ENCODE results near the gene OR2T27.
A peak's percentile ranks its signal among the peaks of the same experiment; 100 is the strongest.
"Not testable (repeated sequence)": the region's sequence is repeated elsewhere in the genome, so short reads cannot be mapped to it uniquely, and the experiment has no call there.

OR2T27 gene

GRCh38 chr1:248655354-248655753, at the start of gene OR2T27:
TSS of gene OR2T27 (minus strand) at chr1:248655528. CDS start at chr1:248650884, 4,644 bp downstream.
- not testable (repeated sequence) for H3K4me3 ChIP-seq (ENCODE audit: low read length); DNase-seq (ENCODE audit: low read depth)

DNA sequence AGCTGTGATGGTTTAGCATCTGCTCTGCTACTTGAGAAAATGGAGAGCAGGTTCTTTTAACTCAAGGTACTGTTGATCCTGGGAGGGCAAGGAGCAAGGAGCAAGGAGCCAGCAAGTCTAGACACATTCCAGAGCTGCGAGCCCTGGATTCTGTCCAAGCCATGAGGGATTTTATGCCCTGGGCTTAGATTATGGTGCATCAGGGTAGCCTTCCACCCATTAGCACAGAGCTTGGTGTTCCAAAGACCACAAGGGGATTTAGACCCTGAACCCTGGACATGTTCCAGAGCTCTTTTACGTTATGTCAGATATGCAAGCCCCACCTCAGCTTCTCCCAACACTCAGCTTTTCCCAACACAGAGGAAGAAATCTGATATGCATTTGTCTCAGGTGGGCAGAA, 49.3 kb upstream of the OR2T27 start:
- no peak overlapping the region for H3K4me3 ChIP-seq (ENCODE audit: low read length)
- TF ChIP-seq, protein P1, sequence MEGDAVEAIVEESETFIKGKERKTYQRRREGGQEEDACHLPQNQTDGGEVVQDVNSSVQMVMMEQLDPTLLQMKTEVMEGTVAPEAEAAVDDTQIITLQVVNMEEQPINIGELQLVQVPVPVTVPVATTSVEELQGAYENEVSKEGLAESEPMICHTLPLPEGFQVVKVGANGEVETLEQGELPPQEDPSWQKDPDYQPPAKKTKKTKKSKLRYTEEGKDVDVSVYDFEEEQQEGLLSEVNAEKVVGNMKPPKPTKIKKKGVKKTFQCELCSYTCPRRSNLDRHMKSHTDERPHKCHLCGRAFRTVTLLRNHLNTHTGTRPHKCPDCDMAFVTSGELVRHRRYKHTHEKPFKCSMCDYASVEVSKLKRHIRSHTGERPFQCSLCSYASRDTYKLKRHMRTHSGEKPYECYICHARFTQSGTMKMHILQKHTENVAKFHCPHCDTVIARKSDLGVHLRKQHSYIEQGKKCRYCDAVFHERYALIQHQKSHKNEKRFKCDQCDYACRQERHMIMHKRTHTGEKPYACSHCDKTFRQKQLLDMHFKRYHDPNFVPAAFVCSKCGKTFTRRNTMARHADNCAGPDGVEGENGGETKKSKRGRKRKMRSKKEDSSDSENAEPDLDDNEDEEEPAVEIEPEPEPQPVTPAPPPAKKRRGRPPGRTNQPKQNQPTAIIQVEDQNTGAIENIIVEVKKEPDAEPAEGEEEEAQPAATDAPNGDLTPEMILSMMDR (conservative IDR thresholded peaks at IDR 0.05; ENCODE audit: low read length), result no peak
- DNase-seq (ENCODE audit: low read depth), result no peak

DNA sequence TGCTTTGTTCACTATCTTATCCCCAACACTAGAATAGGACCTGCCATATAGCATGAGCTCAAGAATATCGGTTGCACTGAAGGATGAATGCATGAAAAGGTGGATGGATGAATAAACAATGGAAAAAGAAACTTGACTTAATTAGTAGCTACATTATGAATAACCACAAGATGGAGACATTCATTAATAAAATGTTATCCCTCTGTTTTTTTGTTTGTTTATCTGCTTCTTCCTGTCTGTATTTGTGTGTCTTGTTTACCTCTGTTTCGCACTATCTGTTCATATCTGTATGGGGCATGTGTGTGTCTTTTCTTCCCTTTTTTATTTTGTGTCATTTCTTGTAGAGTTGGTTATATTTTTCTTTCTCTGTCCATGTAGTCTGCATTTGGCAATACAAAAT, 48.3 kb upstream of the OR2T27 start:
- no peak overlapping the region for H3K4me3 ChIP-seq (ENCODE audit: low read length)
- DNase-seq (ENCODE audit: low read depth), result no peak
- TF ChIP-seq, protein P1 (conservative IDR thresholded peaks at IDR 0.05; ENCODE audit: low read length), result no peak

- TF ChIP-seq, protein P1 (conservative IDR thresholded peaks at IDR 0.05; ENCODE audit: low read length), result no peak
- no peak for DNase-seq (ENCODE audit: low read depth)
- H3K4me3 ChIP-seq (ENCODE audit: low read length), result no peak within 1 kb of the TSS
Observed at GRCh38 chr1:248702714-248703113, 47.4 kb upstream of the OR2T27 start, which contains the start of gene OR14I1. TSS of gene OR14I1 (minus strand) at chr1:248702766.

- no peak for DNase-seq (ENCODE audit: low read depth)
- TF ChIP-seq, protein P1 (conservative IDR thresholded peaks at IDR 0.05; ENCODE audit: low read length), result no peak
- no peak overlapping the region for H3K4me3 ChIP-seq (ENCODE audit: low read length)
Observed at GRCh38 chr1:248699099-248699498, 43.8 kb upstream of the OR2T27 start.

DNA sequence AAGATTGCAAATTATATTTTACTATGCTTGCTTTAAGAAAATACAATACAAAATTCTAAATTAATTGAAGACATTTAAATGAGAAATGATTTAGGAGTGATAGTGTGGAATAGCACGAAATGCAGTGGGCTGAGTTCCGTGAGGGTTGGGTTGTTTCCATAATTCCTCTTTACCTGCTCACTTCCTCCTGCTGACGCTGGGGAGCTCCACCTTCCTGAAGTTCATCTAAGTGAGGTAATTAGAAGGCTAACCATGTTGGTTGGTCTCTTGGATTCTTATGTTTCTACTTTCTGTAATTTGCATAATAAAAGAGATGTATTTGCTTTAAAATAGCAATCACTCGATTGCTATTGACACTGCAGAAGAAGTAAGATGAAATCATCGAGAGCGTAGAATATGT, 42.6 kb upstream of the OR2T27 start:
- TF ChIP-seq, protein P1 (conservative IDR thresholded peaks at IDR 0.05; ENCODE audit: low read length), result no peak
- H3K4me3 ChIP-seq (ENCODE audit: low read length), result no peak overlapping the region
- no peak for DNase-seq (ENCODE audit: low read depth)

DNA sequence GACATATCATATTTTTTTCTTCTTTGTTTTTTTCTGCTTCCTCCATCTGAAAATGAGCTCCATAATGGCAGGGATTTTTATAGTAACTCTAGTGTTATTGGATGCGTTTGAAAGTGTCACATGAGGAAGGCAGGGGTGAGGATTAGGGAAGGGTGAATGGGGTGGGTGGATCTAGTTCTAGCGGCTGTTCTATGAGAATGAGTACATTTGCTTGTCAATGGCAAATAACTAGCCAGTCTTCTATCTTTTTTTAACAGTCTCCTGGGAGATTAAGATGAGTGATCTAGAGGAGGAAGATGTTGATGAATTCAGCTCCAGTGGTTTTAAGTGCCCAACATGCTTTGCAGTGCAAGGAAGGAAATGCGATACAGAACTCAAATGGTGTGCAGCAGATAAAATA, 41.4 kb upstream of the OR2T27 start:
- TF ChIP-seq, protein P1 (conservative IDR thresholded peaks at IDR 0.05; ENCODE audit: low read length), result no peak
- H3K4me3 ChIP-seq (ENCODE audit: low read length), result no peak overlapping the region
- no peak for DNase-seq (ENCODE audit: low read depth)

DNA sequence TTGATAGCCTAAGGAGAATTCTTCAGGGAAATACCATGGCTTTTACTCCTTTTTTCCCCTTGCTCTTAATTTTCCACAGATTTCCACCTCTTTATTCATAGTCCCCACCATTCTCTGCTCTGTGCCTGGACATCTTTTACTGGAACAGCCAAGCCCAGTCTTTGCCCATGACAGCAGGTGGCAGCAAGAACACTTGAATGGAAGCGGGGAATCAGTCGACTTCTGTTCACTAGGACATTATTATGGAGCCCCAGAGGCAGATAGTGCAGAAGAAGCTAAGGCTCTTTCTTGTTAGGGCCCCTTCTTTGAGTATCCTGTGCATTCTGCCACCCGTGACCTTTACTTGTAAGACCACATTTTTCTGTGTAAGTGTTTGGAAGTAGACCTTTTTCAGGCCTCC, 40.9 kb upstream of the OR2T27 start:
- TF ChIP-seq, protein P1 (conservative IDR thresholded peaks at IDR 0.05; ENCODE audit: low read length), result 0 out of 2 replicates have a peak, but pooled peaks have one; percentile 1
- no peak overlapping the region for H3K4me3 ChIP-seq (ENCODE audit: low read length)
- peak; percentile 1 for DNase-seq (ENCODE audit: low read depth)
